ENCODE results near the gene KRT76. TPM values are rescaled to one million over a fixed set of nuclear protein-coding genes. Genes with fewer than 3 reads are reported as not detected.

Gene KRT76
- total RNA-seq, 1 donor from 2014 or later: not detected

DNA sequence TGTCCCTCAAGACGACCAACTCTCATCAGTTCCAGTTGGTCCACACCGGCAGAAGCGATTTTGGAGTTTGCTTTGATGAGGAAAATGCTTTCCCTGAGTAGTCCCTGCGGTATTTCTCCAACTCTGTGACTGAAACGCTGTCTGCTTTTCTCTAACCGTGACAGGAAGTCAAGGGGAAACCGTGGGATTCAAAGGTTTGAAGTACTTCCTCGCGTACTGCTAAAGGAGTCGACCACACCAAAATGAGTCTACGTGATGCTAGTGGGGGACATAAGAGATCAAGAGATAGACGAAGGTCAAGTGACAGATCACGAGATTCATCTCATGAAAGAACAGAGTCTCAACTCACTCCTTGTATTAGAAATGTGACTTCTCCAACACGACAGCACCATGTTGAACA is 28.6 kb downstream of the KRT76 start:
- intact Hi-C loops (cut with micrococcal nuclease): no loop called here
- no peak for ATAC-seq

DNA sequence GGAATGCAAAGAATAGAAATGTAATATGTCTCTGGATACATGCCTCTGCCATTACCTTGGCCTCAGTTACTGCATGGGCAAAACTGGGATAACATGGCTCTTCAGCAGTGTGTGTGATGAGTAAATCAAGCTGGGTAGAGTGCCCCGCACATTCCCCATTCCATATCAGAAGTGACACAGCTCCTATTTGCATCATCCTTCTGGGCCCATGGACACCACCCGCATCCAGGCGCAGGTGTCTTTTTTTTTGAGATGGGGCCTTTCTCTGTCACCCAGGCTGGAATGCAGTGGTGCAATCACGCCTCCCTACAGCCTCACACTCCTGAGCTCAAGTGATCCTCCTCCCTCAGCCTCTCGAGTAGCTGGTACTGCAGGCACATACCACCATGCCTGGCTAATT is 31.6 kb downstream of the KRT76 start:
- DNase-seq: no peak
- intact Hi-C loops (cut with micrococcal nuclease): no loop called here
- ATAC-seq: no peak

More for the DNA sequence above, 28.6 kb downstream of the KRT76 start:
- no peak for DNase-seq

DNA sequence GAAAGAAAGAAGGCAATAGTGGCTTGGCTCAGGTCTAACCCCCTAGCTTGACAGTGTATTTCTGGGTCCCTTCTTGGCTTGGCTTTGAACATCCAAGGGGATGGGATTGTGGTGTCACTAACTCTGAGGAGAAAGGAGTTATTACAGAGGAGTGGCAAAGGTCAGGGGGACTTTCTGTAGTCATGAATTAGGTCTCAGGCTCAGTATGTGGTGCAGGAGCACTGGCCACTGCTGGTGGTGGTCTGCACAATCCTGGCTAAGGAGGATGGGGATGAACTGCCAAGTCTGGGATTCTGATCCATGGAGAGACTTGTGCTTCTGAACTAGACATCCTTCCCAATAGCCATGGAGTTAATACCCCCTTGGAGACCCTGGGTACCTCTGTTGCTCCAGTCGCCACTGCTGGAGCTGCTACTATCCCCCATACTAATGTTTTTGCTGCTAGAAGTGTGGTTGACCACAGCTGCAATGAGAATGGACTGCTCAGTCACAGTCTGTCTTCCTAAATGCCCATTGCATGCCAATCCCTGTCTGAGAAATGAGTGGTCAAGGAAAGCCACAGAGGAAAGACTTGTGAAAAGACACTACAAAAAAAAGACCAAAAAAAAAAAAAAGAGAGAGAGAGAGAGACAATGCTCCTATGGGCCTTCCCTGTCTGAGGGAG is 32.5 kb downstream of the KRT76 start:
- intact Hi-C loops (cut with micrococcal nuclease): no loop called here
- DNase-seq: no peak
- ATAC-seq: no peak

DNA sequence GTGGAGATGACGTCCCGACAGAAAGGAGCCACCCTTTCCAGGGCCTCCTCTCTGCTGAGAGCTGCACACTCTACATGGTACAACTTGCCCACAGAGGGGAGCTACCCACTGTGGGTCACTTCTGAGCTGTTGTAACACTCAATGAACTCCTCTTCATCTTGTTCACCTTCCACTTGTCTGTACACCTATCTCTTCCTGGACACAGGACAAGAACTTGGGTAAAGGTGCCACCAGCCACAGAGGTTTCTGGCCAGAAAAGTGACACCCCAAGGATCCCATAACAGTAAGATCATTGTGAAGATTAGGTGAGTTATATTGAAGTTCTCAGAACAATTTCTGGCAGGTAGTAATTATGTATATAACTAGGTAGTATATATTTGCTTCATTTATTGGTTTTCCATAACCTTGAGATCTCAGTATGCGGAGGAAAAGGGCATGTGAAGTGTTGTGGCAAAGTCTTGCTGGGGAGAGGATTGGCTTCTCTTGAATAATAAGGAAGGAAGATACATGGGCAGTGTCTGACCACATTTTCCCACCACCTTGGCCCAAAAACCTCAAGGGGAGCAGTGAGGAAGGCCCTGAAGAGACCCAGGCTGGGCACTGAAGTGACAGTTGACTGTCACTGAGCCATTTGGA is 34.2 kb downstream of the KRT76 start:
- intact Hi-C loops (cut with micrococcal nuclease): no loop called here
- DNase-seq (no peak), ATAC-seq (no peak)

DNA sequence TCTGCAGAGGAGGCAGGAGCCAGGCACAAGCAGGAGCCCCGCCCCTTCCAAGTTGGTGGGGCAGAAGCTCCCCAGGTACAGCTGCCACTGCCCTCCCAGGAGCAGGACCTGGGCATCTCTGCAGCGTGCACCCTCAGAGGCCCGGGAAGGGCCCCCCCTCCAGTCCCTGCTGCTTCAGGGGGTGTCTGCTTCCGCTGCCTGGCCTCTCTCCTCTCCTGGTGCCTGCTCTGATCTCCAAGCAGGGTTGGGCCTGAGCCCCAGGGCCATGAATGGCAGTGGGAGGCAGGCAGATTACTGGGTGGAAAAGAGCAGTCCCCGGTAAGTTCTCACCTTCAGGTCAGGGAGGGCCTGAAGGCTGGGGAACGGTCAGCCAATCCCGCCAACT is 35.0 kb downstream of the KRT76 start:
- no peak for DNase-seq
- intact Hi-C loops (cut with micrococcal nuclease): no loop called here
- ATAC-seq: no peak

DNA sequence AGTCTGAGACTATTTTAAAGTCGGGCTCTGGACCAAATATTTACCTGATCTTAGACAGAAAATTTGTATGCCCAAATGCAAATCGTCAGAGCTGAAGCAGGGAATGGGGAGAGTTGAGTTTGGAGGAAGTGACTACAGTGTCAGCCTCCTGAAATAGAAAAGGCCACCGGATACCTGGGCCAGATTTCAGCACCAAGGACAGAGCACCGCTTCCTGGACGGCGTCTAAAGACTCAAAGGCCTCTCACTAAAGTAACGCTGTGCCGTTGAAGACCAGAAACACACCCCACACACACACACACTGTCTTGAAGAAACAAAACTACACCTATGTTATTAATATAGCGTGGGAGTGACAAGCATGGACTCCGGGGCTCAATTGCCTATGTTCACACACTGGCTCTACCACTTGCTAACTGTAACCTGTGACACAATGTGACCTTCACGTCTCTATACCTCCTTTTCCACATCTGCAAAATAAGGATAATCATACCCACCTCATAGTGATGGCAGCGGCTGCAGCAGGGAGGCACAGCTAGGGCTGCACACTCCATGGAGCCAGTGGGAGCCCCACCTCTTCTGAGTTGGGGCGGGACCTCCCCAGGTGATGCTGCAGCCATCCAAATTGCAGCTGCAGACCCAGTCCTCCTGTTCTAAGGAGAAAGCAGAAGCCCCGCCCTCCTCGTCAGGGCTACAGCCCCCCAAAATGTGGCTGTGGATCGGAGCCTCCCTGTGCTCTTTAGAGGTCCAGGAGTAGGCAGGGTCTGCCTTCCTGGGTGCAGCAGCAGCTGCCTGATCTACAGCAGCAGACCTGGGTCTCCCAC is 35.6 kb downstream of the KRT76 start:
- intact Hi-C loops (cut with micrococcal nuclease): no loop called here
- peak; percentile 57 for ATAC-seq
- DNase-seq: peak; percentile 70

DNA sequence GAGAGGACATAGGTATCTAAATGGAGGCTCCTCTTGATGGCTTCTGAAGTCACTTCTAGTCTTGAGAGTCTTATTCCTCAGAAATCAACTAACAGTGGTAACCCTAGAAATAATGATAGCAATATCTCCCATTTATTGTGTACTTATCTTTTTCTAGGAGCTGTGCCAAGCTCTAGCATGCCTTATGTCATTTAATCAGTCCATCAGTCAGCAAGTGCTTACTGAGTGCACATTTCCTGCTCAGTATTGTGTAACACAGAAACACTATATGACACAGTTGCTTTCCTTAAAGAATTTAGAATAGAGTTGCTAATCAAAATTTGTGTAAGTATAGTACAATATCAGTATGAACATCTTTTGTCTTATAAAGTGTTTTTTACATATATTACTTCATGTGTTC is 36.6 kb downstream of the KRT76 start:
- ATAC-seq: no peak
- DNase-seq: no peak
- intact Hi-C loops (cut with micrococcal nuclease): no loop called here

DNA sequence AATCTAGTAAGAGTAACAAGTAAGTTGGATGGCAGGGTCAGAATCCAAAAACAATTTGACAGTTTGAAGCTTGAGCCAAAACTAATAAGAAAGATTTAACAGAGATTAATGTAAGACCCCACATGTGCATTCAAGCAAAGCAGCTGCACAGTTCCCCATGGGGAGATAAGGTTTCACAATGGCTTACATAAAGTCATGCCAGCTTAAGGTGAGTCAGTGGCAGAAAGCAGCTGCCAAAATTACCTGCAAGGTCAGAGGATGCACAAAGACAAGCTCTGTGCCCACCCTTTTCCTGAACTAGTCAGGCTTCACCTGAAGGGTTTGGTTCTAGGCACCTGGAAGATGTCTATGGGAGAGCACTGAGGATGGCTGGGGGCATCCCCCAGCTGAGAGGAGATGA is 37.2 kb downstream of the KRT76 start:
- no peak for DNase-seq
- ATAC-seq: no peak
- intact Hi-C loops (cut with micrococcal nuclease): no loop called here

DNA sequence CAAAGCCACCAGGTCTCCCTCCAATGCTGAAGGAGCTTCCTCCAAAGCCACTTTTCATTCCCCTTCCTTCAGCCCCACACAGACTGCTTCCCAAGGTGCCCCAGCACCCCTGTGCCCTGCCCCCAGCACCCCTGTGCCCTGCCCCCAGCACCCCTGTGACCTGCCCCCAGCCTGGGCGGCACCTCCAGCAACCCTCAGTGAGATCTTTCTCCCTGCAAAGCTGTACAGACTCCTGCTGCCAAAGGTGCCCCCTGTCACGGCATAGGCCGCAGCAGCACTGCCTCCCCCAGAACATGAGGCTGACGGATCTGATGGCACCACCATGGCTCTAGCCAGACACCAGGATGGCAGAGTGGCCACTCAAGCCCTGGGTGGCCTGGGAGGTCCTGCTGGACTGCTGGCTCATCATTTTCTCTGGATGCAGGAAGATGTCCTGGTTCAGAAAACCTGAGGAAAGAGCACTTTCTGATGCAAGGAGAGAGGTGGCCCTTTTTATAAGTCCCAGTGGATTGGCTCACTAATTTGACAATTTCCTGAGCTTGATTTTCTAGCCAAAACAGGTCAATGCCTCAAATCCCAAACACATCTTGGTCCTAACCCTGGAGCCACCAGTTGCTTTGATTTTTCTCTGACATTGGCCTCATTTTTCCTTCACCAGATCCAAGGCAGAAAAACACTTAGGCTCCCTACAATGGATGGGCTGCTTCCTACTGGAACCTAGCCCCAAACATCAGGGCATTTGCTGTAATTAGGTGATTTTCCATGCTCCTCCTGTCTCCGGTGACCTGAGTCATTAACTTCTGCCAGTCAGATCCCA is 41.1 kb downstream of the KRT76 start:
- intact Hi-C loops (cut with micrococcal nuclease): no loop called here
- DNase-seq (no peak), ATAC-seq (no peak)

DNA sequence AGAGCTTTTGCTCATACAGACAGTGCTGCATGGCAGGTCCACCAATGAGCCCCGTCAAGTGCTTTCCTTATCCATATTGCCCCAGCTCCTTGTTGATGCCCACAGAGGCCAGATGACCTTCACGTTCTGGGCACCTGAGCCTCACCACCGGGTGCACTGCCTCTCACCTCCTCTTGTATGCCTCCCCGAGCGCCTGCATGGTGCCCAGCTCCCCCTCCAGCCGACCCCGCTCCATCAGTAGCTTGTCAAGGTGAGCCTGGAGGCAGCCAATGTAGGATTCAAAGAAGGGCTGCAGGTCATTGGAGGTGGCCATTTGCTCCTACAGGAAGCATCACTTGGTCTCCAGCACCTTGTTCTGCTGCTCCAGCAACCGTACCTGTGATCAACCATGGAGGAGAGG is 42.0 kb downstream of the KRT76 start:
- intact Hi-C loops (cut with micrococcal nuclease): no loop called here
- DNase-seq: no peak
- no peak for ATAC-seq

DNA sequence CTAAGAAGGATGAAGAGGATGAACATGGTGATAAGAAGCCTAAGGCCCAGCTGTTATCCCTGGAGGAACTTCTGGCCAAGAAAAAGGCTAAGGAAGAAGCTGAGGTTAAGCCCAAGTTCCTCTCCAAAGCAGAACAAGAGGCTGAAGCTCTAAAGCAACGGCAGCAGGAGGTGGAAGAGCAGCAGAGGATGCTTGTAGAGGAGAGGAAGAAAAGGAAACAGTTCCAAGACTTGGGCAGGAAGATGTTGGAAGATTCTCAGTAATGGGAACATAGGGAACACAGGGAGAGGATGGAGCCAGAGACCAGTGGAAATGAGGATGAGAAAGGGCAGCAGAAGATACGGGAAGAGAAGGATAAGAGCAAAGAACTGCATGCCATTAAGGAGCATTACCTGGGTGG is 46.4 kb downstream of the KRT76 start:
- intact Hi-C loops (cut with micrococcal nuclease): no loop called here
- ATAC-seq (no peak), DNase-seq (no peak)

DNA sequence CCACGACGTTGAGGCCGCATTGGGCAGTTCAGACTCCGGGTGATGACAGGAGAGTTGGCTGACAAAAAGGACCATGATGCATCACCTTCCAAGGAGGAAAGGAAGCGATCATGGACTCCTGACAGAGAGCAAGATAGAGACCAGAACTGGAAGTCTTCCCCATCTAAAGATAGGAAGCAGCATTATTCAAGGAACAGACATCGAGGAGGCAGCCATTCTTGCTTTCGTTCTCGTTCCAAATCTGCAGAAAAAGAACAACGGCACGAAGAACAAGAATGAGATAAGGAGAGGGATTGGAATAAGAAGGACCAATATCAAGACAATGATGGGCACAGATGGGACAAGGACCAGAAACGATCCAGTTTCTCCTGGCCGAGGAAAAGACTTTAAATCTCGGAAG is 46.8 kb downstream of the KRT76 start:
- ATAC-seq: no peak

DNA sequence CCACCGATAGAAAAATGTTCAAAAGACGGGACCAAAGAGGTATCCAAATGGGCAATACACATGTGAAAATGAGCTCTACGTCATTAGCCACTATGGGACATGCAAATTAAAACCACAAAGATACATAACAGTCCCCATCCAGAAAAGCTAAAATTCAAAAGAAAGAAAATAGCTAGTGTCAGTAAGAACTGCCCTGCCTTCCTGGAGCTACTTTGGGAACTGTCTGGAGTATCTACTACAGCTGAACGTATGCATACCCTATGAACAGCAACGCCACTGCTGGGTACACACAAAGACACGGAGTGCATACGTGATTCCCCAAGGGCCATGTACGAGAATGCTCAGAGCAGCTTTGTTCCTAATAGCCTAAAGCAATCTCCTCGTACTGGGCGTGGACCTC is 48.0 kb downstream of the KRT76 start:
- DNase-seq: no peak
- intact Hi-C loops (cut with micrococcal nuclease): no loop called here

More for the DNA sequence above, 46.8 kb downstream of the KRT76 start:
- intact Hi-C loops (cut with micrococcal nuclease): no loop called here
- DNase-seq: no peak

DNA sequence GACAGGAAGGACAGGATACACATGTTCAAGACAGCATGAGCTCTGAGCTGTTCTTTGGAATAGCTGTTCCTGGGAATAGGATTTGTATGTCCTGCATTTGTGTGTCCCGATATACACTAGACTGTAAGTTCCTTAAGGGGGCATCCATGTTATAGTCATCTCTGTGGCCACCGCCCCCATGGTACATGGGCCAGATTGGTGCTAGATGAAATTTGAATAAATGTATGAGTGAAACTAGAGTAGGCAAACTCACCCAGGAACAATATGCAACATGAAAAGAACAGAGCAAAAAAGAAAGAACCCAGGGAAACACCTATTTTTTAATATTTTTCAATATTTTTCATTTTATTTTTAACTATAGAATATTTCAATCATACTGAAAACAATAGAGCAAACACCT is 48.8 kb downstream of the KRT76 start:
- no peak for ATAC-seq
- intact Hi-C loops (cut with micrococcal nuclease): no loop called here
- no peak for DNase-seq

More for the DNA sequence above, 48.0 kb downstream of the KRT76 start:
- ATAC-seq: no peak

DNA sequence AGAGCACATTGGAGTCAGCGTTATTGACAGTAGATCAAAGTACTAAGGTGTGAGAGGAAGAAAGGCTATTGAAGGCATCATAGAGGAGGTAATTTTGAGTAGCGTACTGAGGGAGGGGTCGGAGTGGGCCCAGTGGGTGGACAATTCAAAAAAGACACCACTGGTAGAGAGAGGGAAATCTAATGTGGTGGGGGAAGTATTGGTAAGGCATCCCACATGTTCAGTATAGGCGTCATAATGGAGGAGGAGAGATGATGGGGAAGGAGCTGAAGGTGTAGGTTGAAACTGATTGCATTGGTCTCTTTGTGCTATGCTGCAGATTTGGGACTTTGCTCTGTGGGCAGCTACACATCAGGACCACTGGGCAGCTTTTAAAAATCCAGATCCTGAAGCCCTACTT is 50.1 kb downstream of the KRT76 start:
- DNase-seq: no peak
- intact Hi-C loops (cut with micrococcal nuclease): no loop called here
- no peak for ATAC-seq

DNA sequence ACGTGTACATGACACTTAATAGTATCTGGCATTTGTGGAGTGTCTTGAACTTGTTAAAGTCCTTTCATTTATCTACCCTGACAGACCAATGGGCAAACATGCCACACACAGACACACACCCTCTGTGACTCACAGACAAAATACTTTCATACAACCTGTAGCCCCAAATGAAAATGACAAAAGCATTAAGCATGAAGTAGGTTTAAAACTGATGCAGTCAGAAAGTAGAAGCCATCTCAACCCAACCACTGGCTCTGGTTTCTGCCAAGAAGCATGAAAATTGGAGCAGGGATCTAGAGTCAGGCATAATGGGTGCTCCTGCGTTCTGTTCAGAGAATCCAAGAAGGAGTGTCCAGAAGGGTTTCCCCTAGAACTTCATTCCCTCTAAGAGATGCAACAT is 50.7 kb downstream of the KRT76 start:
- ATAC-seq (no peak), DNase-seq (no peak)
- intact Hi-C loops (cut with micrococcal nuclease): no loop called here

DNA sequence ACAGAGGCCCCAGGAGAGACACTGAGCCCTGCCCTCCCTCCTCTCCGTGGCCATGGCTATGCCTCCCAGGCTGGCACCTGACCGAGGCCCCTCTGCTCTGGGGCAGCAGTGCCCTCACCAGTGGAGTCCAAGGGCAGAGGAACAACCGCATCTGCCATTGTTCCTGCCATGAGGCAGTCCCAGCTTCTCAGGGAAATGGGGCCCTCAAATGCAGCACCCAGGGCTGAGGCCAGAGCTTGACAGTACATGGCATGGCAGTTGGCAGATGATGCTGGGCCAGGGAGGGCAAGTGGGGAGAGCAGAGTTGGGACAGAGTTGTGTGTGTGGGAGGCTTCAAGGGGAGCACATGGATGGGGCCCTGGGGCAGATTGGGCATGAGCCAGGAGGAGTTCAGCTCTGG is 52.8 kb downstream of the KRT76 start:
- ATAC-seq: no peak
- intact Hi-C loops (cut with micrococcal nuclease): no loop called here
- no peak for DNase-seq

DNA sequence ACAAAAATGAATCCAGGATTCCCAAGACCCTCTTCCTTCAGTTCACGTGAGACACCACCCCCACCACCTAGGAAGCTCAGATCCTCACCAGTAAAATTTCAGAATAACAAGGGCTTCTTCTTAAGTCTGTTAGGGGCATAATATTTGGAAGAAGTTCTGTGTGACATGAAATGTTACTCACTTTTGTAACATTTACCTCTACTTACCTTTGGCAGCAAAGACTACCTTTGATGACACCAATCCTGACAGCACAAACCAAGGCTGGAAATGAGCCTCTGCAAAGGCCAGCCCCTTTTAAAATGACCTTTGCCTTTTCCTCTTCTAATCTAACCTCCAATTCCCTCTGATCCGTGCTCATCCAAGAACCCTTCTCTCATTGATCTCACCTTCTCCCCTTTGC is 54.5 kb downstream of the KRT76 start:
- no peak for DNase-seq
- intact Hi-C loops (cut with micrococcal nuclease): no loop called here
- ATAC-seq: no peak

DNA sequence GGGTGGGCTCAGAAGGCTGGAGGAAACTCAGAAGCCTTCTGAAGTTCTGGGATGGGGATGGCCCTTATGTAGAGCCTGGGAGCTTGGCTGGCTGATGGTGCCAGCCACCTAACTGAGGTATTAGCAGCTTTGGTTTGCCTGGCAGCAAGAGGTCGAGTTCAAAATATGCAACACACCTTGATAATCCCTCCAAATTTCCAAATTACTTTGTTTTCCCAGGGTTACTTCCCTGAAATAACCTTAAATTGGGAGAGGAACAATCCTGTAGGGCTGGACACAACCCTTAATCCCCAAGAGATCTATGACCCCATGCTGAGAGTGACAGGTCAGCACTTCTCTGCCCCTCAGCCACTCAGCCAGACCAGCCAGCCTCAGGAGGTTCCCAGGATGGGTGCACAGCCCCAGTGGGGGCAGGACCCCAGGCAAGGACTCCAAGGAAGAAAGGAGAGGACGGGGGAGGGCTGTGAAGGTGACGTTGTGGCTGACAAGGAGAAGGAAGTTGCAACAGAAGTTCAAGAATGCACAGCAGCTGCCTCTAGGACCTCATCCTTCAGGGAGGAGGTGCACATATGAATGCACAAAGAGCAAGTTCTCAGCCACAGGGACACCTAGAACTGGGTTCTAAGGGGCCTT is 55.2 kb downstream of the KRT76 start:
- no peak for ATAC-seq
- no peak for DNase-seq
- intact Hi-C loops (cut with micrococcal nuclease): no loop called here

Data from left ventricle myocardium superior (tissue), 1 donor.